HG03108 (cell line): ENCODE data around the gene SCRN2.
A peak's percentile ranks its signal among the peaks of the same experiment; 100 is the strongest.

Experiments
- ATAC-seq: cut with Tn5 transposase; IDR thresholded peaks from one replicate; pipeline ENCODE4 v1.9.1; 2021; ENCODE audit warnings: moderate library complexity; ENCODE audit not compliant: unreplicated experiment

The SCRN2 gene

GRCh38 chr17:47840742-47841487 is at the start of gene SCRN2:
SCRN2 (minus strand) TSS chr17:47841273; CDS start chr17:47840843, 430 bp downstream.
- peak; percentile 93 for ATAC-seq

DNA sequence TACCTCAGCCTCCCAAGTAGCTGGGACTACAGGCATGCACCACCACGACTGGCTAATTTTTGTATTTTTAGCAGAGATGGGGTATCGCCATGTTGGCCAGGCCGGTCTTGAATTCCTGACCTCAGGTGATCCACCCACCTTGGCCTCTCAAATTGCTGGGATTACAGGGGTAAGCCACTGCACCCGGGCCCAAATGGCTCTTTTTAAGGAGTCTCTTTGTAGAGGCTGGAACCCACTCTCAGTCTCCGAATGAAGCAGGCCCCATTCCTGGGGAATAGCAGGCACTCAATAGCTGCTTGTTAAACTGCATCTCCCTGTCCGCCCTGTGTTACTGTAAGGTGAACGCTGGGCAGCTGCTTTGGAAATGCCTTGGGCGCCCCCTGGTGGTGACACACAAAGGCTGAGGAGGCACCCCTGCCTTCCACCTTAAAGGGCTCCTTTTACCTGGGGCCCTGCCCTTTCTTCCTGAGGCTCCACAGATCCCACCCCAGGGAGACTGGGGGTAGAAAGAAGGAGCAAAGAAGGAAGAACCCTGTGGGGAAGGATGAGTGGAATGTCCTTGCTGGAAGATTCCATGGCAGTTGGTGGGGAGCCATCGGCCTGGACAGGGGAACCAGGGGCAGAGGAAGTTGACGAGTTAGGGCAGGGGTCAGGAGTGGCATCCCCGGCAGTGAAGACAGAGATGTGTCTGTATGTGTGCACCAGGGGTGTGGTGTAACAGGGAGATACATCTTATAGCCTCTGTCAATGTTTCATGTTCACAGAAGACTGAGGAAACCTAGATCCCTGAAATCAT is 48.9 kb upstream of the SCRN2 start:
- ATAC-seq = no peak

DNA sequence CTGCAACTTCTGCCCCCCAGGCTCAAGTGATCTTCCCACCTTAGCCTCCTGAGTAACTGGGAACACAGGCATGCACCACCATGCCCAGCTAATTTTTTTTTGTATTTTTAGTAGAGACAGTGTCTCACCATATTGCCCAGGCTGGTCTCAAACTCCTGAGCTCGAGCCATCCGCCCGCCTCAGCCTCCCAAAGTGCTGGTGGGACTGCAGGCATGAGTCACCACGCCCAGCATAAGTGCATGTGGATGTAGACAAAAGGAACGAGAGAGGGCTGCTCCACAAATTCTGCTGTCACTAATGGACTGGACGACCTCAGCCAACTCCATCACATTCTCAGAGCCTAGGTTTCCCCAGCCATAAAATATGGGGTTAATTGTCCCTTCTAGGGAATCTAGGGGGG is 47.2 kb upstream of the SCRN2 start:
- no peak for ATAC-seq

GRCh38 chr17:47884905-47885730 is 44.0 kb upstream of the SCRN2 start:
- ATAC-seq = no peak

DNA sequence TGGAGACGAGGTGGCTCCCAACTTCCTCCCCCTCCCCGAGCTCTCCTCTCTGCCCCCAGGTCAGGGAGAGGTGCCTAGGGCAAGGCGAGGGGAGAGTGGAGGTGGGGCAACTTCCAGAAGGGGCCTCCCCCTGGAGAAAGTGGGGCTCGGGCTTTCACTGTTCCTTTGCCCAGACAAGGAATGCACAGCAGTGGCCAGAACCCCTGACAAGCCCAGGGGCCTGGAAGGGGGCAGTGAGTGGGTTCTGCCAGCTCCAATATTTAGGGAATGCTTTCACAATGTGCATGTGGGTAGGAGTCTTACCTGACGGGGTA is 43.3 kb upstream of the SCRN2 start:
- ATAC-seq = no peak

- no peak for ATAC-seq
These were observed 42.7 kb upstream of the SCRN2 start for GRCh38 chr17:47883589-47884426.

DNA sequence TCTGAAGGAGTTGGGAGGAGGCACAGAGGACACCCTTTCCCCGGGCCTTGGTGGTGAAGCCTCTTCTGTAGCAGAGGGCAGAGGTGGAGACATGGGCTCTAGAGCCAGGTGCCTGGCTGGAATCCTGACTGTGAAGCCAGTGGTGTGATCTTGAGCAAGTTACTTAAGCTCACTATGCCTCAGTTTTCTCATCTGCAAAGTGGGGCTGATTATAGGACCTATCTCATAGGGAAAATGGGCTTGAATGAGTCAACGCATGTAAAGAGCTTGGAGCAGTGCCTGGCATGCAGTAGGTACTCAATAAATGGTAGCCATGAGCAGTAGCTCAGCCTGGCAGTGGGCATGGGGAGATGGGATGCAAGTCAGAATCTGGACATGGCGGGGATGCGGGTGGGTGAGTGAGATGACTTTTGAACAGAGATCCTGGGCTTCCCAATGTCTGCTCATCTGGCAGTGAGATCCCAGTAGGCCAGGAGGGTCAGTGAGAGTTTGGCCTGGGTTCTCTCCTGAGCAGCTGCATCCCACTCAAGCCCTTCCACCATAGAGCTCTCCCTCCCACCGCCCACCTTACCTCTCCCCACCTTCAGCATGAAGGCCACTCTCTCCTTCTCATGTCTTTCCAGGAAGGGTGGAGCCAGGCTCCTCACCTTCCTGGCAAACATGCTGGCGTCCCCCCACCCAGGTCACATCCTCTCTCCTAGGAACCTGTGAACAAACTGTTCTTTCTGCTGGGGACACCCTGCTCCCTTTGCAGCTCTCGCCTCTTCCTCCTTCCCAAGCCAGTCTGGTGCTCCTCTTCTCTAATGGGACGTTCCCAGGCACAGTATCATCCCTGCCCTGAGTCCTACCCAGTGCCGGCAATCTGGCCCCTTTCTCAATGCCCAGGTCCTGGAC is 41.9 kb upstream of the SCRN2 start:
- ATAC-seq = no peak

DNA sequence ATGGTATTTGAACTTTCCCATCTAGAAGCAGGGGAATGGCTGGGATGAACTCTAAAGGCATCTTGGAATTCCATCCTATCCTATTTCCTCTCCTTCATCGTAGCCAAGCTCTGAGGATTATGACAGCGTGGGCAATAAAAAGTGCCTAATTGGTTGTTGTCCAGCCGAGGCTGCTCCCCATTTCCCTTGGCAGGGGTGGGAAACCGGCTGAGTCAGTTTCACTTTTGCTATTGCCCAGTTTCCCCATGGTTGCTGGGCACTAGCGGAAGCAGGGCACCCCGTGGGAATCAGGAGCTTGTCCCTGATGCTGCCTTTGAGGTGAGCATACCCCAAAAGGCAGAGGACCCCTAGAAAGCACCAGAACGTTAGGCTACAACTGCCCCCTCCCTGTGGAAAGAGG is 41.2 kb upstream of the SCRN2 start:
- no peak for ATAC-seq

DNA sequence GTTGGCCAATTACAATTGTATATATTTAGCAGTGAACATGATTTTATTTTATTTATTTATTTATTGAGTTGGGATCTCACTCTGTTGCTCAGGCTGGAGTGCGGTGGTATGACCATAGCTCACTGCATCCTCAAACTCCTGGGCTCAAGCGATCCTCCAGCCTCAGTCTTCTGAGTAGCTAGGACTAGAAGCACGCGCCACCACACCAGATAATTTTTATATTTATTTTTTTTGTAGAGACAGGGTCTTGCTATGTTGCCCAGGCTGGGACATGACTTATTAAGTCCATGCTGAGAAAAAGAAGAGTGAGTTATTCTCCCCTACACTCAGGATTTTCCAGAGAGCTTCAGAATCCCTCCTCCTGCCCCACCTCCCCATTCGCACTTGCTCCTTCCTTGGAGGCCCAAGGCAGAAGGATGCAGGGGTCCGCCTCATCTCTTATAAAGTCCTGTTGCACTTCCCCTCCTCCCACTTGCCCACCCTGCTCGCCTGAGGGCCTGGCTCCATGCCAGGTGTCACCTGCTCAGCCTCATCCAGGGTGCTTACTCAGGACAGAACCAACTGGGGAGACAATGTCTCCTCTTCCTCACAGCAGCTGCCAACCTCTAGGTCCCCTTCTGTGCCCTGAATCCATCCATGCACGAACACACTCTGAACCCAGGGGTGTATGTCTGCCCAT is 38.8 kb upstream of the SCRN2 start:
- ATAC-seq = no peak

- no peak for ATAC-seq
These were observed 38.0 kb upstream of the SCRN2 start for GRCh38 chr17:47879028-47879585.

DNA sequence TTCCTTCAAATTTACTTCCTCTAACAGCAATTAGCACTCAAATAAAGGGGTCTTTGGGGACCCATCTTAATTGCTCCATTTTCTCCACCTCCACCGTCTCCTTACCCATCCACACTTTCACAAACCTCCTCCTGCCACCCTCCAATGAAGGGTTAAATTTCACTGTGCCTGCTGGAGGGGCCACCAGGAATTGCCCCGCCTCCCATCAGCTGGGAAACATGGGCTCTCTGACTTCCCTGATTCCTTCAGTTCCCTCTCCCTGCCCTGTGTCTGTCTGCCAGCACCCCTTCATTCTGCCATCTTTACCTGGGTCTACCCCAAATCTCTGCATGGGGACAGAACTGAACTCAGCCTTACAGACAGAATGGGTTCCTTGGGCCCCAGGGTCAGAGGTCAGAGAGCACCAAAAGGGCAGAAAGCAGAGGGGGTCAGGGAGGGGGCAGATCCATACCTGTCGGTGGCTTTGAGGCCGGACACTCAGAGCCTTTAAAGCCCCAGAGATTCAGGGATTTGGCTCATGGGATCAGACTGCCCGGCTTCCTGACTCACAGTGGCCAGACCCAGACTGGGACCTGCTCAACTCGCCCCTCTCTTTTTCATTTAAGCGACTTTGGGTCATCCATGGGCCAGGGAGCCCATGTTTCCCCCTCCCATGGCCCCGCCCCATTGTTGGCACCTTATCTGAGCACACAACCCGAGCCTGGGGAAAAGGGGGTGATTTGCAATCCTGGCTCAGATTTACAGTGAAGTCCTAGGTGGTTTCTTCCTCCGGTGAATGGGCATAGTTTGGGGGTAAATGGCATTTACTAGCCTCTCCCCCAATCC is 37.3 kb upstream of the SCRN2 start:
- no peak for ATAC-seq

- no peak for ATAC-seq
These were observed 36.4 kb upstream of the SCRN2 start for GRCh38 chr17:47877368-47878034.

DNA sequence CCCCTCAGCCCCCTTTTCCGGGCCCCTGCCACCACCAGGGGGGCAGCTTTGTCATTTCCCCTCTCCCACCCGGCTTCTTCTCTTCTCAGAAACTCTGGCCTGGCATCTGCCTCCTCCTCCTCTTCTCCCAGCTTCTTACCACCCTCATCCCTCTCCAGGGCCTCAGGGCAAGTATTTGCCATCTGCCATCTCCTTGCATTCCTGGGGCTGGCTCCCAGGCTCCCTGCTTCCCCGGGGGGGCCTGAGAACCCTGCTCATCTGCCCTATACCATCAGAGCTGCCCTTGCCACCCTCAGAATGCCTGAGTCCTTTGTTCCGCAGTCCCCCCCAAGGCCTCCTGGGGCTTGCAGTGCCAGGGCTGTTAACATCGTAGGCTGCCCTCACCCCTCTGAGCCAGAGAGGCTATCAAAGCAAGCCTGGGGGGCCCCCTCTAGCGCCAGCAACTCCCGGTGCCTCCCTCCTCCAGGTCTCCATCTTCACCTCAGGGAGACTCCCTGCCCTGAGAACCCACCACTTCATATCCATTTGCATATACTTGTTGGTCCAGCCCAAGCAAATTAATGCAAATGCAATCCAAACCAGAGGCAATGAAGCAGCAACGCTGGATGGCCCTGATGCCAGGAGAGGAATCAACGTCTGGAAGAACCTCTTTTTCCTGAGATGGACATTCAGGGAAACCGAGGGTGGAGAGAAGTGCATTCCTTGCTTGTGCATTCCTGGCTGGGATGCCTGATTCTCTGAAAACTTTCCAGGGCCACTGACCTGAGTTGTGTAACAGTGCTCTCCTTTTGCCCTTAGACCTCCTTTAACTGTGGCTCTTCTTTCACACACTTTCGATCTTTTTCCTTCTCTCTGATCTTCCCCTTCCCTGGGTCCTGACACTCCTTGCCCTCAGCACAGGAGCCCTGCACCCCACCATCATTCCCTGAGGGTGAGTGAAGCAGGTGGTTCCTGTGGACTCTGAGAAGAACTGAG is 34.2 kb upstream of the SCRN2 start:
- no peak for ATAC-seq

DNA sequence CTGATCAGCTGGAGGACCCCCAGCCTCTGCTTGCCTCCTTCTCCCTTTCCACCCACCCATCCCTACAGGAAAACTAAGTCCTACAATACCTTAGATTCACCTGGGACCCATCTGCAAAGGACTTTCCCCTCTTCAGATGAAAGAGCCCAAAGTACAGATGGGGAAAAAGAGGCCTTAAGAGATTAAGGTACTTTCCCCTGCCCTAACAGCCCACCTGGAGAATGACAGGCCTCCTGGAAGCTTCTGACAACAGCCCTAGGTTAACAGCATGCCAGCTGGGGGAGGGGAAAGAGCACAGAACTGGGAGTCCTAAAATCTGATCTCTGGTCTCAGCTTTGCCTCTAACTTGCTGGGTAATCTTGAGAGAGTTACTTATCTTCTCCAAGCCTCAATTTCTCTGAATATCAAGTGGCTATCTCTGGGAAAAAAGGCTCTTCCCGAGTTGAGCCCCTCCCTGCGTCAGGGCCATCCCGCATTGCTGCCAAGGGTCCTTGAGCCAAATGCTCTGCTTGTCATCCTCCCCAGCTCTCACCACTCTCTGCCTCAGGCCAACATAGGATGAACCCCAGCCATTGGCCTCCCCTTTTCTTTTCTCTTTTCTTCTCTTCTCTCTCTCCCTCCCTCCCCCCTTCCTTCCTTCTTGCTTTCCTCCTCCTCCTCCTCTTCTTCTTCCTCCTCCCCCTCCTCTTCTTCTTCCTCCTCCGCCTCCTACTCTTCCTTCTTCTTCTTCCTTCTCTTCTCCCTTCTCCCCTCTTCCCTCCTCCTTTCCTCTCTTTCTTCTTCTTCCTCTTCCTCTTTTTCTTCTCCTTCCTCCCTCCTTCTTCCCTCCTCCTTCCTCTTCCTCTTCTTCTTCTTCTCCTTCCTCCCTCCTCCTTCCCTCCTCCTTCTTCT is 32.4 kb upstream of the SCRN2 start:
- no peak for ATAC-seq

DNA sequence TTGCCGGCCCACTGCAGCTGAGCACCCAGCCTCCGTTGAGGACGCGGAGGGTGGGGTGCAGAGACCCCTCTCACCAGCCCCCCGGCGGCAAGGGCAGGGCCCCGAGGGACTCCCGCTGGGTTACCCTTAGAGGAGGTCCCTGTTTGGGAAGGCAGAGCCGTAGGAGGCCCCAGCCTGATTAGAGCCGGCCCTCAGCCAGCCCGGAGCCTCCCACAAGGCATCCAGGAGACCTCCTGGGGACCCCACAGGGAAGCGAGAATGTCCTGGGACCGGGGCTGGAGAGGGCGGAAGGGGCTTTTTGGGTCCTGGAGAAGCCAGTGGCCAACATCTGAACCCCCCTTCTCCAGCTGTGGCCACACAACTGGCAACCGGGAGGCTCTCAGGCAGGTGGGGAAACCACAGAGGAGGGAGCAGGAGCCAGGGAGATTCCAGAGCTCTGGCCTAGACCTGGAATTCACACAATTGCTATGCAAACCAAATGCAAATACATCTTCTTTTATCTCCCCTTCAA is 31.6 kb upstream of the SCRN2 start:
- ATAC-seq = no peak
